GM21528 (cell line): ENCODE data around the gene BCL2L12.

Experiments
- ATAC-seq: cut with Tn5 transposase; IDR thresholded peaks from one replicate; pipeline ENCODE4 v1.9.1; 2021; ENCODE audit warnings: mild to moderate bottlenecking, moderate library complexity; ENCODE audit not compliant: unreplicated experiment, low FRiP score

Gene BCL2L12

DNA sequence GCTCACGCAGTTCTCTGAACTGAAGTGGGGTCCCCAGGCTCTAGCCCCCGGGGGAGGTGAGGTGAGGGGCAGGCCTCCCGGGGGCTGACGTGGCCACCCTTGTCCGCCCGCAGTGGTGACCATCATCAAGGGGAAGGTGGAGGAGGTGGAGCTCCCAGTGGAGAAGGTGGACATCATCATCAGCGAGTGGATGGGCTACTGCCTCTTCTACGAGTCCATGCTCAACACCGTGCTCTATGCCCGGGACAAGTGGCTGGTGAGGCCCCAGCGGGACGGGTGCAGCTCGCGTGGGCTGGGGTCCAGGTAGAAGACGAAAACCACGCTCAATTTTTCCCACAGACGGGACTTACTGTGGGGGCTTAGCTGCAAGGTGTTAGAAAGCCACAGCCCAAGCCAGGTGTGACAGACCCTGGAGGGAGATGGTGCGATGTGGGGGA lies 18.1 kb downstream of the BCL2L12 start:
- no peak for ATAC-seq

- no peak for ATAC-seq
Observed at GRCh38 chr19:49684251-49684982, 18.7 kb downstream of the BCL2L12 start.

DNA sequence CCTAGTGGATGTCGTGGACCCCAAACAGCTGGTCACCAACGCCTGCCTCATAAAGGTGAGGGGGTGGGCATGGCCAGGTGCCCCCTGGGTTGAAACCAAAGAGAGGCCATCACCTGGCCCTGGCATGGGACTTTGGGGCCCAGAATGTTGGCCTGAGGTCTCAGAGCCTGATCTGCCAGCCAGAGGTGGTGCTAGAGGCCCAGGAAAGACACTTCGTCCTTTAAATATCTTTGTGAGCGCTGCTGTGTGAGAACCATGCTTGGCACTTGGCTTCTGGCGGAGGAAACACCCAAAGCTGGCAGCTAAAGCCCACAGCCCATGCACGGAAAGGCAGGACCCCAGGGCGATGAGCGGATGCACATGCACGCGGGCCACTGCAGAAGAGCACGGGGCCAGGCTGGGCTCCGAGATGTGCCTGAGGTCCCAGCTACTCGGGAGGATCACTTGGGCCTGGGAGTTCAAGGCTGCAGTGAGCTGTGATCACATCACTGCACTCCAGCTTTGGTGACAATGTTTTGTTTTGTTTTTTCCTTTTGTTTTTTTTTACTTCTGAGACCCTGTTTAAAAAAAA lies 19.3 kb downstream of the BCL2L12 start:
- no peak for ATAC-seq

- no peak for ATAC-seq
Observed at GRCh38 chr19:49685845-49686332, 20.2 kb downstream of the BCL2L12 start.

- ATAC-seq: no peak
Observed at GRCh38 chr19:49686503-49687088, 20.9 kb downstream of the BCL2L12 start.

GRCh38 chr19:49687150-49687549 lies 21.4 kb downstream of the BCL2L12 start:
- no peak for ATAC-seq

GRCh38 chr19:49687566-49688316 lies 22.0 kb downstream of the BCL2L12 start:
- no peak for ATAC-seq

- no peak for ATAC-seq
Observed at GRCh38 chr19:49688531-49689132, 22.9 kb downstream of the BCL2L12 start.

- ATAC-seq: no peak
Observed at GRCh38 chr19:49689133-49690078, 23.7 kb downstream of the BCL2L12 start, which contains the start of gene ADM5. Gene ADM5, plus strand, starts transcription at chr19:49689594. Its CDS starts 244 bp downstream, at chr19:49689838.

DNA sequence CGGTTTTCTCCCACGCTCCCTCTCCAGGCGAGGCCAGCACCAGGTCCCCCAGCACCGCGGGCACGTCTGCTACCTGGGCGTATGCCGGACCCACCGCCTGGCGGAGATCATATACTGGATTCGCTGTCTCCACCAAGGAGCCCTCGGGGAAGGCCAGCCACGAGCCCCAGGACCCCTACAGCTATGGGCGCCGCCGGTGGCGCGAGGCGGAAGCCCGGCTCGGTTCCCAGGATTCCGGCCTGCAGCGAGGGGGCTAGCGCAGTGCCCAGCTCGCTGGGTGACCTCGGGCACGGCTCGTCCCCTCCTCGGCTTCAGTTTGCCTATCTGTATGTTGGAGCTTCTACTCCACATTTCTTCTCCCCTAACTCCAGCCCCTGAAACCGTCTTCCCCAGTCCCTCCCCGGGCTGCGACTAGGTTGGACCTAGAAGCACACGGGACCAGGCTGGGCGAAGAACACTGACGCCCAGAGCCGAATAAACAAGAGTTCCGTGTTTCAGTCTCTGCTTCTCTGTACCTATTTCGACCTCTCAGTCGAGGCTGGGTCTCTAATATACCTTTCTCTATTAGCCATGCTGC lies 24.4 kb downstream of the BCL2L12 start:
- ATAC-seq: no peak

DNA sequence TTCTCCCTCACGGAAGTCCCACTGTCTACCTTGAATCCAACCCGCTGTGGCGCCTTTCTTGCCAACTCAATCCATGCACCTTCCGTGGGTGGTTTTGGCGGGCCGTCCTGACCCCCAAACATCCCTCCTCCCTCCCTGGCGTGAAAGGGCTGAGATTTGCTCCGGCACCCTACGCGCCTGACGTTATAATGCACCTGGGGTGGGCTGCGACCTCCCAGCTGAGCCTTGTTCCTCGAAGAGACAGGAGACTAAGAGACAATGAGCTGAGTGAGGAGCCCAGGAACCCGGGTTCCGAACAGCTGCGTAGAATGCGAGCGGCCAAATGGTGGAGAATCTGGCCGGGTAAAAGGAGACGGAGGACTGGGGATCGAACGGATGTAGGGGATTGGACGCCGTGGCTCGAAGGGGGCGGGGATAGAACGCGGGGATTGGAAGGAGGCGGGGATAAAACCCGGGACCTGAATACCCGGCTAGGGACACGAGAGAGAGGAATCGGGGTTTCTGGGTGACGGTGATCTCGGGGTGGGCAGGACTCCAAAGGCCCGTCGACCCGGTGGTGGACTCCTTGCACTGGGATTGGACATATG lies 25.0 kb downstream of the BCL2L12 start, which contains the start of gene CPT1C:
CPT1C (plus strand) TSS at position 461 of the 587 bp plus-strand sequence. CDS start 1,137 bp downstream, outside the sequence.
- ATAC-seq: no peak

GRCh38 chr19:49691243-49692146 lies 25.8 kb downstream of the BCL2L12 start:
- no peak for ATAC-seq

DNA sequence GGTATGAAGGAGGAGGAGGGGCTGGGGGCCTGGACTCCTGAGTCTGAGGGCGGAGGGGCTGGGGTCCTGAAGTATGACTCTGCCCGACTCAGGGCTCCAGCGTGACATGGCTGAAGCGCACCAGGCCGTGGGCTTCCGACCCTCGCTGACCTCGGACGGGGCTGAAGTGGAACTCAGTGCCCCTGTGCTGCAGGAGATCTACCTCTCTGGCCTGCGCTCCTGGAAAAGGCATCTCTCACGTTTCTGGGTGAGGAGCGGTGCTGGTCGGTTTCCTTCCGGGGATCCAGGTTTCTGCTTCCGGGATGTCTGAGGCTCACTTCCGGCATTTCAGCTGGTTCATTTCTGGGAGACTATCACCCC lies 26.4 kb downstream of the BCL2L12 start:
- no peak for ATAC-seq

DNA sequence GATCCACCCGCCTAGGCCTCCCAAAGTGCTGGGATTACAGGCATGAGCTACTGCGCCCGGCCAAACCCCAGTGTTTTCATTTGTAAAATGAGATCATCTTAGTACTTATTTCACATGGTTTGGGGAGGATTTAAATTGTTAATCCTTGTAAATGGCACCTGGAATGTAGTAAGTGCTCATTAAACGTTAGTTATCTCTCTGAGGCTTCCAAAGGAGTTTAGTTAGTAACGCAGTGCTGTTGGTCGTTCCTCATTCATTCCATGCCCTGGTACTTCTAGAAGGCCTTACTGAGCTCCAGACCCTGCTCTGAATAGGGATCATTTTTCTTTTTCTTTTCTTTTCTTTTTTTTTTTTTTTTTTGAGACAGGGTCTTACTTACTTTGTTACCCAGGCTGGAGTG lies 30.4 kb downstream of the BCL2L12 start:
- ATAC-seq: no peak

DNA sequence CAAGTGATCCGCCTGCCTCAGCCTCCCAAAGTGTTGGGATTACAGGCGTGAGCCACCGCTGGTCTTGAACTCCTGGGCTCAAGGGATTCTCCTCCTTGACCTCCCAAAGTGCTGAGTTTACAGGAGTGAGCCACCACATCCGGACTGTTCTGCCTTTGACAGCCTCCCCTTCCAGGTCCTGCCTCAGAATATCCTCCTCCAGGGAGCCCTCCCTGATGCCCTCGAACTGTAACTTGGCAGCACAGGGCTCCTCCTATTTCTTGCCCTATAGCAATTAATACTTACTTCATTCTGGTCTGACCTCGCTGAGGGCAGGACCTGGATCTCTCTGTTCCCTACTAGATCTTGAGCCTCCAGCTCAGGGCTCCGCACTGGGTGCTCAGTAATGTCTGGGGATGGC lies 31.1 kb downstream of the BCL2L12 start:
- no peak for ATAC-seq

- no peak for ATAC-seq
Observed at GRCh38 chr19:49699364-49699763, 33.6 kb downstream of the BCL2L12 start.

GRCh38 chr19:49700563-49700962 lies 34.8 kb downstream of the BCL2L12 start:
- no peak for ATAC-seq
